Epithelial cell of proximal tubule (primary cell): Measurements from ENCODE around the gene ADAMTSL3. TPM values are rescaled to one million over a fixed set of nuclear protein-coding genes. Genes with fewer than 3 reads are reported as not detected.

ENCODE experiments used
- DNase-seq: peaks from one replicate; pipeline ENCODE4 v3.0.0-alpha.2; 2011; ENCODE audit warnings: low read depth
- H3K4me3 ChIP-seq: 2 replicates; pipeline ENCODE4 v1.5.1; 2011; ENCODE audit warnings: low read depth, mild to moderate bottlenecking, low read length
- CTCF ChIP-seq: conservative IDR thresholded peaks from 2 replicates; pipeline ENCODE4 v1.5.1; 2012; ENCODE audit warnings: low read depth, mild to moderate bottlenecking, low read length
- total RNA-seq: library from RNA; depleted of rRNA; stranded (reverse); fragments of >200 nt; gene quantifications from 2 replicates; pipeline ENCODE4 v1.2.3, GENCODE V29; 2015

ADAMTSL3 gene
- total RNA-seq, 1 donor from 2014 or later = 0.58 TPM

GRCh38 chr15:83721981-83722380 is 68.1 kb downstream of the ADAMTSL3 start:
- DNase-seq = no peak
- no peak for TF ChIP-seq CTCF
- no peak overlapping the region for H3K4me3 ChIP-seq

GRCh38 chr15:83723216-83723615 is 69.3 kb downstream of the ADAMTSL3 start:
- H3K4me3 ChIP-seq = no peak overlapping the region
- TF ChIP-seq CTCF = no peak
- DNase-seq = no peak

- no peak for TF ChIP-seq CTCF
- DNase-seq = no peak
- H3K4me3 ChIP-seq = no peak overlapping the region
Measured at GRCh38 chr15:83732196-83732595, 78.3 kb downstream of the ADAMTSL3 start.

- TF ChIP-seq CTCF = no peak
- no peak overlapping the region for H3K4me3 ChIP-seq
Measured at GRCh38 chr15:83732770-83733169, 78.8 kb downstream of the ADAMTSL3 start.

GRCh38 chr15:83733206-83733605 is 79.3 kb downstream of the ADAMTSL3 start:
- DNase-seq = peak; percentile 90
- TF ChIP-seq CTCF = no peak
- H3K4me3 ChIP-seq = no peak overlapping the region

More at GRCh38 chr15:83732770-83733169, 78.8 kb downstream of the ADAMTSL3 start:
- no peak for DNase-seq

GRCh38 chr15:83733691-83734090 is 79.8 kb downstream of the ADAMTSL3 start:
- TF ChIP-seq CTCF = no peak
- no peak for DNase-seq
- no peak overlapping the region for H3K4me3 ChIP-seq

GRCh38 chr15:83734487-83734886 is 80.6 kb downstream of the ADAMTSL3 start:
- peak; percentile 29 for TF ChIP-seq CTCF
- DNase-seq = no peak
- H3K4me3 ChIP-seq = no peak overlapping the region
